NCI-H774 (cell line): ENCODE data around the gene PDGFC.
A peak's percentile ranks its signal among the peaks of the same experiment; 100 is the strongest.

Experiments
- DNase-seq: peaks from one replicate; lab custom pipeline; 2025; lab: John Stamatoyannopoulos, UW

Gene PDGFC

DNA sequence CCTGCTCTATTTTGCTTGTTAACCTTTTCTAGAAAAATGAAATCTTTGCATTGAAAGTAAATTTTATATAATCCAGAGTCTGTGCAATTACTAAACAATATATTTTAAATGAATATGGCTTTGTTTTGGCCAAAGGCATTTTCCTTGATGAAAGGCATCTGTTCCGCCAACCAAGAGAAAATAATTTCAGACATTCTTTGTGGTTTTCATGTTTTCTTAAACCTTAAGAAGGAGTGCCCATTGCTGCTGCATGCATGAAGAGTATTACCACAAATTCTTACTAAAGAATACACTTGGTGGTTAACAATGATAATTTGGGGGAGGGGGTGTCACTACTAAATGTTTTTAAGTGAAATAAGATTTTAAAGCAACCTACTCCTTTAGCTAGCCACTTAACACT lies 2.7 kb upstream of the PDGFC start:
- no peak for DNase-seq

DNA sequence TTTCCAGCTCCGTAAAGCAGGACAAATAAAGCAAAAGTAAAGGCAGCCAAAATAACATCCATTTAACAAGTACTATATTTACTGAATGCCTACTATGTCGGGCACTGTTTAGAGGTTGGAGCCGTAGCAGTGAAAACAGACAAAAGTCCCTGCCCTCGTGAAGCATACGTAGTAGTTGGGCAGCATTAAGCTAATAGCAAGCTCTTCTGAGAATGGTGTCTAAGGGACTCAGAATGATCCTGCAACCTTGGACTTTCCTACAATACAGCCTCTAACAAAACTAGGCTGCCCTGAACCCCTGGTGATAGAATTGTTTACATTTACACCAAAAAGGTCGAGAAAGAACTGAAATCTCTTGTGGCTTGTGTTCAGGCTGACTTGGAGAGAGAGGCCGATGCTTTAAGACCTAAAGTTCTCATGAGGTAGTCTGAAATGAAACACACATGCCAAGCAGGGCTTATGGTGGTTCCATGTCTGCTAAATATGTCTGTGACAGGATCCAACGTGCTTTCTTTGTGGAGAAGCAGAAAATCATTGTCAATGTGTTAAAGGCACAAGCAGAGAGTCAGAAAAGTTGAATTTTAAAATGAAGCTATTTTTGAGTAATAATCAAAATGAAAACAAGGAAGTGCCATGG lies 898 bp upstream of the PDGFC start:
- no peak for DNase-seq

DNA sequence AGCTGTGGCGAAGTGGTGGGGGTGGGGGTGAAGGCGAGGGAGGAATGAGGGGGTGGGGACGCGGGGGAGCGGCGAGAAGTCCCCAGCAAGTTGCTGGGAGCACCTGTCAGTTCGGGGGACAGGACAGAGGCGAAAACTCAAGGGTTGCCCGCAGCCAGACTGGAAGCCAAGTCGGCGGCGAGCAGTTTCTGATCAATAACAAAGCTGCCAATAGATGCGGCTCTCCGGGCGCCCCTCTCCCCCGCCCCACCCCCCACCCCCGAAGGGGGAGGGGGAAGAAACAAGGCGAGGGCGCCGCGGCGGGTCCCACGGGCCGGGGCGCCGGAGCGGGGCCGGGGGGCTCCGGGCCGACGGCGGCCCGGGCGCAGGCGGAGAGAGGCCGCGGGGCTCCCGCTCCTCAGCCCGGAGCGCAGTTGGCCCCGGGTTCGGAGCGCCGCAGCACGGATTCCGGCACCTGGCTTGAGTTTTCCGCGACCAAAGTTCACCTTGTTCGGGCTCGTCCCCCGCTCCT lies 379 bp downstream of the PDGFC start:
- DNase-seq = no peak

DNA sequence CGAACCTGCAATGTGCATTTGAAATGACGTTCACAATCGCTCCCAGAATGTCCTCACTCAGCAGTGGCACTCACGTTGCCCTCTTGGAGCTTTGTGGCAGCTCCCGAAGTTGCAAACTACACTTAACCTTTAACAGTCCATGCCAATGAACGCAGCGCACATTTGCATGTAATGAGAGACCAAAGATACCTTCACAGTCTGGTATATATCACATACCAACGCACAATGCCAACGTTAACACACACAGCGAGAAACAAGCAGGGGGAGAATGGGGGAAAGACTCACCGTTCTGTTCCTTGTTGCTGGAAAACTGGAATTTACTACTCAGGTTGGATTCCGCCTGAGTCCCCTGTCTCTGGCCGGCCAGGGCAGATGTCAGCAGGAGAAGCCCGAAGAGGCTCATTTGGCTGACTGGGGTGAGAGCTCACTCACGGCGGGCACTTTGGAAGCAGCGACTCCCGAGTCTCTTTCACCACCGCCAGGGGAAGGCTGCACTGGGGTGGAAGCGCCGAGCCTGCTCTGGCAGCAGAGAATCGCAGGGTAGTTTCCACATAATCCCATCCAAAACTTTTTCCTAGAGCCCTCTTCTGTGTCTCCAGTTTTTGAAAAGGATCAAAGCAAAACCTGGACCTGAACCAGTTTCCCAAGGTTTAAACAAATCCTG lies 966 bp downstream of the PDGFC start:
- no peak for DNase-seq

DNA sequence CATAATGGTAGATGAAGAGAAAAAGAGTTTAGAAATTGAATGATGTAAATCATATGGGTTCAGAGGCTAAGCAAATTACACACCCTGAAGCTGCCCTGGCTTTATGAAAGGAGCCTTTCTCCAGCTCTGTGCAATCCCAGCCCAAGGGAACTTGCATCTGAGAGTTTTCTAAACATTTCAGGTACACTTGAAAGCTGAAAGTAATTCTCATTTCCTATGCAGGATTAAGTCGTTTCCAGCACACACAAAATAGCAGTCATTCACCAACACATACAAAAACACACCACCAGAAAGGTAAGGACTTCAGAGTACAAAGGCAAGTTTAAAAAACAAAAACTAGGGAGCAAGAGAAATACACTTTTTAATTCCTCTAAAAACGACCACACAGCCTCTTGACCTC lies 1.7 kb downstream of the PDGFC start:
- DNase-seq = no peak

DNA sequence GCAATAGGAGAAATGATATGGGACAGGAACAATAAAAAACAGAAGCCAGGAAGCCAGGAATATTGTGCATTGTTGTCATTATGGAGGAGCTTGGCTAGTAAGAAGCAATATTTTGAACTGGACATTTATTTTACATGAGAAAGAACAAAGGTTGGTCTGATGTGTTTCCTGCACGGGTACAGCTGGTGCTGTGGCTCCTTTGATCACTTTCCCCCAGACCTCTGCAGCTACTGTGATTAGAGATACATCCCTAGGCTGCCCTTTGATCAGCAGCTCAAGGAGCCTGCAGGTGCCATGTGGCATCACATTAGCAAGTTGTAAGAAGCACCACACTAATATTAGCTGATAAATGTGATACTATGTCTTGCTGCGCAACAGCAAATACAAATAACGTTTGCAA lies 2.5 kb downstream of the PDGFC start:
- no peak for DNase-seq

DNA sequence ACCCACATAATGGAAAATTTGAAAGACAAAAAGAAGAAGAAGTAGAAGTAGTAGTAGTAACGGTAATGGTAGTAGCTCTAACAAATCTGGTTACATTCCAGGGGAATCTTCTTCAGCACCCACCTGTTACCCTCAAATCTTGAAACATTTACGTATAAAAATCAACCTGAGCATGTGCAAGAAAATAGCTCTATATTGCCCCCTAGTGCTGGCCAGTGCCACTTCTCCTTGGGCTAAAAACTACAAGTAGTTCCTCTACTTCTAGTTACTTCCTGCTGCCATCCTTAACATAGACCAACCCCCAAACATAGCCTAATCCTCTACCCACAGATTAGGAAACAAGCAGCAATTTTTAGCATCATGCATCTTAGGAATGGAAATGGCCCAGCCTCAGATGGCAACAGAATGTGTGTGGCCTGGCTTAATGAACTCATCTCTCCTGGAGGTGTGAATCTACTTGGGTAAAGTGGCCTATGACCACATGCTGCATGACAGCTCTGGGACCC lies 3.1 kb downstream of the PDGFC start:
- no peak for DNase-seq

DNA sequence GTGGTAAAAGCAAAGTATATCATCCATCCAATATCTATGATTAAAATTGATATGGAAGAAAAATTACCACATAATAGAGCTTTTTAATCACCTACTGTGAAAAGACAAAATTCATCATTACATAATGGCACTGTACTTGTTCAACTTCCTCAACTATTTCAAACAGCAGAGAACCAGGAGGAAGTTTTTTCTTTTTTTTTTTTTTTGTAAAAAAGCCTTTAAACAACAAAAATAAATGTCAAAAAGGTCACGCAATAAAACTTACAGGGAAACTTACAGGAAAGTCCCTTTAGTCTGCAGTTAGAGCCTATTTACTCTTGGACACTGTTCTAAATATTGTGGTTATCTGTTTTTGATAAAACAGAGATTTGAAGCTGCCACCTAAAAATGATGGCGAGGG lies 4.8 kb downstream of the PDGFC start:
- DNase-seq = no peak

DNA sequence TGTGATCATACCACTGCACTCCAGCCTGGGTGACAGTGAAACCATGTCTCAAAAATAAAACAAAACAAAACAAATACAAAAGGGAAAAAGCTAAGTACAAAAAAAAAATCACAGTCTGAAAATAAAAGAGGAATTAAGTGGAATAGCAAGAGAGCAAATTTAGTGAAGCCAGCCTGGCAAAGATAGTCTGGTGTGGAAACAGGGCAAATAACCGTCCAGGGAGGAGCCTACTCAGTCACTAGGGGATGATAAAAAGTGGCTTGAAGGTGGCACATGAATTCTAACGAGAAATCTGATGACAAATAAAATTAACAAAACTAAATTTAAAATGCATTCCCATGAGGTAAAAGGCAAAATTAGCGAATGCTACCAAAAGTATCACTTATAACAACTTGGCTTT lies 8.2 kb downstream of the PDGFC start:
- DNase-seq = no peak

DNA sequence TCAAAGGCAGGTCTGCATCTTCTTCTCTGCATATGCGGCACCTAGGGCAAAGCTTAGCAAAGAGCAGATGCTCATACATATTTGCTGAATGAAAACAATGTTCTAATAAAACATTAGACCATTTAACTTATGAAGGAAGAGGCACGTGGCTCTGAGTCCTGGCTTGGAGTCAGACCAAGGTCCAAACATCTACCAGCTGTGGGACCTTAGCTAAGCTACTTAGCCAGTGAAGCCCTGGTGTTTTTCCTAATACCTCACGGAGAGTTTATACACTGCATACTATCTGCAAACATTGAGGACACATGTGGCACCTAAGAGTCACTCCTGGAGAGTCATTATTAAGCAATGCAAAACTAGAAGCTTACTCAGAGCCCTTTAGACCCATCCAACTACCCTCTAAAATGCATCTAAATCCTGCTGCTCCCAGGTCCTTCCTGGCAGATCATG lies 9.0 kb downstream of the PDGFC start:
- no peak for DNase-seq

DNA sequence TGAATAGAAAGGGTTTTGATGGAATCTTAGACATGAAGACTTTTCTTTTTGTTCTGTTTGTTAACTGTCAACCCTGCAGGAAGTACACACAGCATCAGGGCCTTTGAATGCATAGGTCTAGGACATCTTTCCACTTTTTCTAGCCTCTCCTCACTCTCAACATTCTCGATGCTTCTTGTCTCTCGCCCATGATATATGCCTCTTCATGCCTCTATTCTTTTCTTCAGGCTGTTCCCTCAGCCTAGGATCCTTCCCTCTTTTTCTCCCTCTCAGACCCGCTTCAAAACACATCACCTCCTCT lies 9.6 kb downstream of the PDGFC start:
- DNase-seq = no peak

DNA sequence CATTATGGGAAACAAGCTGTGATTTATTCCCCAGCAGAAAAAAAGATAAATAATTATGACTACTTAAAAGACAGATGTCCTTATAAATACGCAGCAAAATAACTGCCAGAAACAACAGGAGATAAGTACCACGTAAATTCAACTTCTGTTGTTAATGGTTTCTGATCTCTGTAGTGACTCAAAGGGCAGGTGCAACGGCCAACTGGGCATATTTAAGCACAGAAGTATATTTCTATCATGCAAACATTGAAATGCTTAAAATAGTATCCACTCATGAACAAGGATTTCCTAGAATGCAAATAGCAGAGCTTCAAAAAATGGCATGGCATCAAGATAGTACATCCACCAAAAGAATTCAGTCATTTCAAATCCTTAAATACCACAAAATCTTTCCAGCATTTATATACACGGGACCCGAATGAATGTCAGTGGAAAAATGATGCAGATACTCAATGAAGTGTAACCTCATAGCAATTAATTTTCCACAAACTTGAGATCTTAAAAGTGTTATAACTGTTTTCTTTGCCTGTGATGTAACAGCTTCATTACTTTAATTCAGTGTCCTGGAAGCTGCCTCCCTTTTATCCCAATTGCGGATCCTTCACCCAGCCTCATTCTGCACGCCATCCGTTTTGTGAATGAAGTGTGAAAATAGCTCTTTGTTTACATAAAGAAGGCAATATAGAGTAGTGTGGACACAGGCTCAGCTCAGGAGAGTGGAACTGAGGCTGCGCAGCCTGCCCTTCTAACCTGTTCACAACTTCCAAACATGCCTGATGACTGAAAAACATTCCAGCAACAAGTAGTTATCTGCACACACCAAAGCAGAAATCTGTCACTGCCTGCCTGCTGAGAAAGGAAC lies 10.2 kb downstream of the PDGFC start:
- peak; percentile 17 for DNase-seq

DNA sequence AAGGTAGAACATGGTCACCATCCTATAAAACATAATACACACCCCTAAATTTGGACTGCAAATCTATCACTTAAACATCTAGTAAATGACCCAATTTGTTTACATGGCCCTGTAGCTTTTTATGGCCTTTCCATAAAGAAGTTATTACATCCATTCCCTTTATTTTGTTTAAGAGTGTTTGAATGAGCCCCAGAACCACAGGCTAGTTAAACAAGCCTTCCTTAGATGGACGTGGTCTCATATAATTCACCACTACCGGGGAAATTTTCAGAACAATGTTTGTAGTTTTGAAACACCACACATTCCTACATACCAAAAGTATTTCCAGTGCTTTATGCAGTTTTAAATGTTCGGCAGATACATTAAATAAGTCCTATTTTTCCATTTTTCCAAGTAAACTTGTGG lies 12.3 kb downstream of the PDGFC start:
- no peak for DNase-seq

DNA sequence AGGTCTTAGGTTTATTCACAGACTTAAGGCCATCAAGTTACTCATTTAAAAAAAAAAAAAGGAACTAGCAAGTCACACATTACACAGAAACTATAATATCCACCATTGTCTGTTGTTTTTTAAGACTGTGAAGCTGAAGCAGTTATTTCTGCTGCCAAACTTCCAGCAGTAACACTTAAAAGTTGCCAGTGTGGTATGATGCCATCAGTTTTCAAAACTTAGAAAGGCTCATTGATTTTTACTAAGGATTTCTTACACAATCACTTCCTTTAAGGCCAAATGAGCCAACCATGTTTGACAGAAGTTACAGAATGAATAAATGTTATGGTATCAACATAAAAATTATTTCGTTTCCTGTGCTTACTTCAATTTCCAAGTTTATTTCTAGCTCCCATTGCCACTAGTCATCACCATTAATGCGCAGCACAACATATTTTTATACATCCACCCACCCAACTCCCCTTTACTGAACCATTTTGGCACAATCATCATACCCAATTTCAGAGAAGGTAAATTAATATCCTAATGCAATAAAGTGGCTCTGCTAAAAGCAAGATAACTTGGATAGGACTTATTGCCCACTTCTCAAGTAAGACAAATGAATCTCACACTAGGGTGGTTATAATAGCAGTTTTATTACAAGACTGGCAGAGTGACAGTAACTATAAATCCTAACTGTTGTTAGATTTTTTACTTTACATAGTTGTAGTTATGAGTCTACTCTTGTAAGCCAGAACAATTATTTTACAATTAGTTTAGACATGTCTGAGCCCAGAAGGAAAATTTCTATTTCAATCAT lies 13.1 kb downstream of the PDGFC start:
- no peak for DNase-seq

DNA sequence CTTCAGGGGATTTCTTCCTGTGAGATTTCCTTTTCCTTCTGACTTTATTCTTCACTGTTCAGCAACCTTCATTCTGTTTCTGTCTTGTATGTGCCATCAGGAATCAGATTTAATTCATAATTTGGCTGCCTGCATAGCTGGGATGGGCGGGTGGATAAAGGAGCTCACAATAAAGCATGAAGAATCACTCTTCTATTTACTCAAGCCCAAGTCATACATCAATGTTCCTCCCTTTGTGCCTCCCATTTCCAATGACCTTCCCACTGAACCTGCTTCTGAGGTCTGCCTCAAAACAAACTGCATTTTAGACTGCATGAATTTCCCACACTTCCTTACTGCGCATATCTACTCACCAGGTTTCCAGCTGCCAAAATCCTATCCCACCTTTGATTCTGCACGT lies 14.0 kb downstream of the PDGFC start:
- no peak for DNase-seq

DNA sequence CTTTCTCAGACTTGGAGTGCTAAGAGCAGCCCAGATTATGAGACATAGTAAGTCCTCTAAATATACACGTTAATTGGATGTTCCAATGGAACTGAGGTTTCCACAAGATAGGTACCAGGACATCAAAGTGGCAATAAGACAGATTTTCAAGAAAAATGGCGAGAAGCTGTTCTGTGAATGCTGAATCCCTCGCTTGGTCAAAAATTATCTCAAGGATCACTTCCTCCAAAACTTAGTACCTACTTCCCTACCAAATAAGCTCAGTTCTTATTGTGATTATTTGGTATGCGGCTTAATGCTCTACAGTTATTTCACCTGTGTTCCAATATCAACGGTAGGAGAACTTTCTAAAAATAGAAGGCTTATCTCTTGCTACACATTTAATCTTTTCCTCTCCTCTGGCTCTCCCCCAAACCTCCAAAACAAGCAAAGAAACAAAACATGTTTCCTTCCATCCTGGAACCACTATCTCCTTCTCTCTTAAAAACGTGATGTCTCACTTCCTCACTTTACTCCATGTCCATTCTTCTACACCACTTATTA lies 14.7 kb downstream of the PDGFC start:
- no peak for DNase-seq

DNA sequence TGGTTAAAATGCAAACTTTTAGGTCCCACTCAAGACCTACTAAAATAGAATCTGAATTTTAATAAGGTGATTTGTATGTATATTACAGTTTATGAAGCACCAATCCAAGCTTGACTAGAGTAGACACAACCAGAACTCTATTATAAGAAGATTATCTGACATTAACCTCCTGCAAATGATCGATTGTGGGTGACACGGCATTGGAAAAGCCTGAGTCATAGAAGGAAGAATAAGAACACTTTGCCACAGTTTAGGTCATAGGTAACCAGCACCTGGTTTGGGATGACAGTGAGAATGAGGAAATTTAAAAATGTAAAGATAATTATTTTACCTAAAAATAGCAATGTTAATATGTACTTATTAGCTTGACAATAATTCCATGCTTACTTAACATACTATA lies 15.2 kb downstream of the PDGFC start:
- no peak for DNase-seq

DNA sequence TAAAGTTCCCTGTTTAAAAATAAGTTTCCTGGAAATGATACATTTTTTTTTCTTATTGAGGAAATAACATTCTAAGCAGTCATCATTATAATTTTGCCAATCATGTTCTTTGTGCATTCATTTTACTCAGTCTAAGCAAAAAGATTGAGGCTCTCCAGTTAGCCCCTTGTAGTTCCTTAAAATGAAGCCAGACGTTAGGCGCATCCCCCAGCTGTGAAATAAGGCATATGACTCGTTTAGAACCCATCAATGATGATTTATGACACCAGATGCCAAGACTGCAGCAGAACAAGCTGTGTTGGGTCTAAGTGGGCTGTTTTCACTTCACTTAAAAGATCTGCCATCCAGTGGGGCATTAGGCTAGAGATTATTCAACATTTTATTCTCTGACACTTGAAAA lies 17.0 kb downstream of the PDGFC start:
- no peak for DNase-seq

DNA sequence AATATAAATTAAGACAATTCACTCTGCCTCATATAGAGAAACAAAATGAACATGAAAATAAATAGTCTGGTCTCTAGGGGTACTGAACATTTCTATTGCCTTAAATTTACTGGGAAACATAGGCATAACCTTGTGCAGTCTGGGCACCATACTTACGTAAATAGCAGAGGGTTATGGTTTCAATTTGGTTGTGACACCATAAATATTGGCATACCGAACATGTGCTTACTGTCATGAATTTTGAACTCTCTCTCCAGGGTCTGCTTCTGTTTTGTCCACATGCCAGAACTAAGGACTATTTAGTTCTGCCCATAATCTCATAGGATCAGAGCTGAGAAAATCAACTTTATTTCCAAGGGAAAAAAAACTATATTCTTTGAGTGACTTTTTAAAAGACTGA lies 17.6 kb downstream of the PDGFC start:
- DNase-seq = no peak

DNA sequence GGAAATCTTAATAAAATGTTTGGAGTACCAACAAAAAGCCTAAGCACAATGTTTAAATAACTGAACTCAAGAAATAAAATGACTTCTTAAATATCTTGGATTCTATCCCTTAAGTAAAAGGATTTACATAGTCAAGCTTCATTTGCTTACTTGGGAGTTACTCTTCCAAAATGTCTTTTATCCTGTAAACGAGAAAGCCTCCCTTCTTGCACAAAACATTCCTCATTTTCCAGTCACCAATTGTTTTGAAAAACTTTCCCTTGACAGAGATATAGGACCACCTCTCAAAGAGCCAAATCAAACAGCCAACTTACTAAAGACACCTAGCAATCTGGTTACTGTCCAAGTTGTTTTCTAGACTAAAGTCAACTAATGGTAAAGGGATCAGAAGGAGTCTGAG lies 18.6 kb downstream of the PDGFC start:
- no peak for DNase-seq

DNA sequence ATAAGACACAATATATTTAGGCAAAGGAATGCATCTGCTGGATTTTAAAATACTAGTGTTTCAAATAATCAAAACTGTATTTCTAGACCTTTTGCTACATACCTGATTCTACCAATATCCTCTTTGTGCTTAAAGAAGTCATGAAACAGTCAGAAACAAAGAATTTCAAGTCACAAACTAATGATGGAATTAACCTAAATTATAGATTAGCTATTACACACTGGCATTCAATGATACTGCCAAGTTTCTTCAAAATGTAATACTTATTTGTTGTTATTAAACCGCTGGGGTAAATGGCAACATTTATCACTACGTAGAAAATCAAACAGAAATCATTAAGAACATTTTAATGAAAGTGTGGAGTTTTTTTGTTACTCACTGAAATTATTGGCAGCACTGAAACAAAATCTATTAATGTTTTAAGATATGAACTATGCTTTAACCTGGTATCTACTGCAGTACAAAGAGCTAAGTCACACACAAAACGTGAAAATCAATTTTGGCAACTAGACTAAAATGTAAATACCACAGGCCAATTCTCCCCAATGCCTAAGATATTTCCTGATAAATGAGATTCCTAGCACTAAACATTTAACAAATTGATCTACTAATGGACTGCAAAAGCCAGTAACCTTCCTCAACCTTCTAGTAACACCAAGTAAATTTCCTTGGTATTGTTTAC lies 19.4 kb downstream of the PDGFC start:
- no peak for DNase-seq
